ENCODE data around the gene INPPL1. TPM values are rescaled to one million over a fixed set of nuclear protein-coding genes. Genes with fewer than 3 reads are reported as not detected.

INPPL1 gene
- total RNA-seq, 1 experiment from 2014 or later = 105 TPM

DNA sequence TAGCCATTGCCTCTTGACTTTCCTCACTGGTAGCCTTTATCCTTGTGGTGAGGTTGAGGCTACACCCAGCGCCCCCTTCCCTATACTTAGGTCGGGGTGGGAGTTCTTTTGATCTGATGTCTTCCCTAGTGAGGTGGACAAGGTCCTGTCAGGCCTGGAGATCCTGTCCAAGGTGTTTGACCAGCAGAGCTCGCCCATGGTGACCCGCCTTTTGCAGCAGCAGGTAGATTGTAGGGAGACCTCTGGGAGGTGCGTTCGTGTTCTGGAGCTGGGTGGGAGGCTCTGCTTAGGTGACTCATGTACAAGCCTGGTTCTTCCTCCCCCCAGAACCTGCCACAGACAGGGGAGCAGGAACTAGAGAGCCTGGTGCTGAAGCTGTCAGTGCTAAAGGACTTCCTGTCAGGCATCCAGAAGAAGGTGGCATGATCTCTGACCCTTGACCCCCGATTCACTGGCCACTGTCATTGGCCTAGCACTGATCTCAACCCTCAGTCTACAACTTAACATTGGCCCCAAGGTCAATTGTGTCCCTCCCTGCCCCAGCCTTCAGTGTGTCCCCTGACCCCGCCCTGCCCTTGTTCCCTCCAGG, 4.9 kb downstream of the INPPL1 start:
- no peak for DNase-seq (ENCODE audit: low read depth, low spot score)
- in situ Hi-C loops (cut with HindIII; ENCODE audit: low pct_unique_long_range_greater_than_20kb, low sequenced_read_pairs) = no loop called here

DNA sequence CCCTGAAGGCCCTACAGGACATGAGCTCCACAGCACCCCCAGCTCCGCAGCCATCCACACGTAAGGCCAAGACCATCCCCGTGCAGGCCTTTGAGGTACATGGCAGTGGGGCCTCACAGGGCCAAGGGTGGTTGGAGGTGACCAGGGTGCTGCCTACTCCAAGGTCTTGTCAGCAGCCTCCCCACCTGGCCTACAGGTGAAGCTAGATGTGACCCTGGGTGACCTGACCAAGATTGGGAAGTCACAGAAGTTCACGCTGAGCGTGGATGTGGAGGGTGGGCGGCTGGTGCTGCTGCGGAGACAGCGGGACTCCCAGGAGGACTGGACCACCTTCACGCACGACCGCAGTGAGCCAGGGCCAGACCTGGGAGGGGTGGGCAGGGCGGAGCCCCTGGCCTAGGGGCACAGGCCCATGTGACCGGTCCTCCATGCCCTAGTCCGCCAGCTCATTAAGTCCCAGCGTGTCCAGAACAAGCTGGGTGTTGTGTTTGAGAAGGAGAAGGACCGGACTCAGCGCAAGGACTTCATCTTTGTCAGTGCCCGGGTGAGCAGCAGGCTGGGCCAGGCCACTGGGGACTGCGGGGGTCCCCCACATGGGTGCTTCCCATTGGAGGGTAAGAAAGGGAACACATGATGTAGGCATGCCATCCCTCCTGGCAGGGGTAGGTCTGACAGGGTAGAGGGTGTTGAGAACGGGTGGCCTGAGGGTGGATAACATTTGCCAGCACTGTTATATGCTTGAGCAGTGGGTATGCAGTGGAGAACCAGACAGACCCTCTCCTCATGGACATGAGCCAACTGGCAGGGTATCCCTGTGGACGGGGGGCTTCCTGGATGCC, 5.6 kb downstream of the INPPL1 start:
- DNase-seq (ENCODE audit: low read depth, low spot score) = no peak

DNA sequence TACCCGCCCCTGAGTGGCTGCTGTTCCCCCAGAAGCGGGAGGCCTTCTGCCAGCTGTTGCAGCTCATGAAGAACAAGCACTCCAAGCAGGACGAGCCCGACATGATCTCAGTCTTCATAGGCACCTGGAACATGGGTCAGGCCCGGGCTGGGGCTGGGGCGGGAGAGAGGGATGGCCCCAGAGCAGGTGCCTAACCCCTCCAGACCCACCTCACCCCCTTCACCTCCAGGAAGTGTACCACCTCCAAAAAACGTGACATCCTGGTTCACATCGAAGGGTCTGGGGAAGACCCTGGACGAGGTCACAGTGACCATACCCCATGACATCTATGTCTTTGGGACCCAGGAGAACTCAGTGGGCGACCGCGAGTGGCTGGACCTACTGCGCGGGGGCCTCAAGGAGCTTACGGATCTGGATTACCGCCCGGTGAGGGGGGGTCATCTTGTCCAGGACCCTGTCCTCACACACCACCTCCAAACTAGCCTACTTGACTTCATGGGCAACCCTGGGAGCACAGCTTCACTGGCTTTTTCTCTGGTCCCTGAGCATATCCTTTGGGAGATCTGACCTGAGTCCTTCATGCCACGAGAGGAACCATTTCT, 6.3 kb downstream of the INPPL1 start:
- no peak for DNase-seq (ENCODE audit: low read depth, low spot score)
- in situ Hi-C loops (cut with HindIII; ENCODE audit: low pct_unique_long_range_greater_than_20kb, low sequenced_read_pairs) = no loop called here

More for the DNA sequence above, 5.6 kb downstream of the INPPL1 start:
- in situ Hi-C loops (cut with HindIII; ENCODE audit: low pct_unique_long_range_greater_than_20kb, low sequenced_read_pairs) = no loop called here

DNA sequence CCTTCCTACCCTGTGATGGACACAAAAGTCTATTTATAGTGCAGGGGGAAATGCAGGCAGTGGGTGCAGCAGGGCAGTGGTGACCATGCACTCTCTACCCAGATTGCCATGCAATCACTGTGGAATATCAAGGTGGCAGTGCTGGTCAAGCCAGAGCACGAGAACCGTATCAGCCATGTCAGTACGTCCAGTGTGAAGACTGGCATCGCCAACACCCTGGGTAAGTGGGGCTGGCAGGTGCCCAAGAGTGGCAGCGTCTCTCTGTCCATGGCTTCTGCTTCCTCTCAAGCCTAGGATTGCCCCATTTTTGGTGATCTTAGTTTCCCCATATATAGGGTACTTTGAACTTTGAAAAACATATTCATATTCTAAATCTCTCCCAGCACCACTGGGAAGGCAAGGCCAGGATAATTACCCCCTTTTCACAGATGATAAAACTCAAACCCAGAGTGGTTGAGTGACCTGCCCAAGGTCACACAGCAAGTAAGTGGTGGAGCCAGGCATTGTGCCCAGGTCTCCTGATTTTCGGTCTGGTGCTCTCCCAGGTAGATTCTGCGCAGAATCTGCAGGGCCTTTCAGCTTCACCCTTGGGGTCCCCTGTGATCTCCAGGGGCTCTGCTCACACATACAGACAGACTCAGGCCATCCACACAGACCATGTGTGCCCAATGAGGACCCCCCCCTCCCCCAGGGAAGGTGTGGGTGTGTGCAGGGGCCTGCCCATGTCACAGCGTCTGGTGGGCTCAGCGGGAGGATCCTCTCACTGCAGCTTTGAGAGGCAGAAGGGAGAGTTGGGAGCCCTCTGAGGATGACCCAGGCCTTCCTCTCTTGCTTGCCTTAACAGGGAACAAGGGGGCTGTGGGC, 7.1 kb downstream of the INPPL1 start:
- no peak for DNase-seq (ENCODE audit: low read depth, low spot score)
- in situ Hi-C loops (cut with HindIII; ENCODE audit: low pct_unique_long_range_greater_than_20kb, low sequenced_read_pairs) = no loop called here

DNA sequence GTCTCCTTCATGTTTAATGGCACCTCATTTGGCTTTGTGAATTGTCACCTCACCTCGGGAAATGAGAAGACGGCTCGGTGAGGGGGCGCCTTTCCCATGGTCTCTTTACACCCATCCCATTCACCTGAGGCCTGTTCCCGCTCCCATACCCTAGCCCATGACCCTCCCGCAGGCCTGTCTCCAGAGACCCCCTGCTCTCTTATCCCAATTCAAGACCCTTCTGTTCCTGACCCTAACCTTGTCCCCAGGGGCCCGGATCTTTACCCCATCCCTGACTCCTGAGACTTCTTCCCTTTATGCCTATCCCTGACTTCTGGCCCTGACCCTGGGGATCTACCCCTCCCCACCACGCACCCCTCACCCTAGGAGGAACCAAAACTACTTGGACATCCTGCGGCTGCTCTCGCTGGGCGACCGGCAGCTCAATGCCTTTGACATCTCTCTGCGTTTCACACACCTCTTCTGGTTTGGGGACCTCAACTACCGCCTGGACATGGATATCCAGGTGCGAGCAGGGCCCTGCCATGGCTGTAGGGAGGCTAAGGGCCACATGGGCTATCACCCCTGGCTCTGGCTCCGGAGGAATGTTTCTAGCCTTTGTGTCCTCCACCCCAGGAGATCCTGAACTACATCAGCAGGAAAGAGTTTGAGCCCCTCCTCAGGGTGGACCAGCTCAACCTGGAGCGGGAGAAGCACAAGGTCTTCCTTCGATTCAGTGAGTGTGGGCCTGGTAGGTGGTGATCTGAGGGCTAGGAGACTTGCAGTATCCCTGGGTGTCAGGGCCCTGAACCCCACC, 7.9 kb downstream of the INPPL1 start:
- no peak for DNase-seq (ENCODE audit: low read depth, low spot score)
- in situ Hi-C loops (cut with HindIII; ENCODE audit: low pct_unique_long_range_greater_than_20kb, low sequenced_read_pairs) = no loop called here

DNA sequence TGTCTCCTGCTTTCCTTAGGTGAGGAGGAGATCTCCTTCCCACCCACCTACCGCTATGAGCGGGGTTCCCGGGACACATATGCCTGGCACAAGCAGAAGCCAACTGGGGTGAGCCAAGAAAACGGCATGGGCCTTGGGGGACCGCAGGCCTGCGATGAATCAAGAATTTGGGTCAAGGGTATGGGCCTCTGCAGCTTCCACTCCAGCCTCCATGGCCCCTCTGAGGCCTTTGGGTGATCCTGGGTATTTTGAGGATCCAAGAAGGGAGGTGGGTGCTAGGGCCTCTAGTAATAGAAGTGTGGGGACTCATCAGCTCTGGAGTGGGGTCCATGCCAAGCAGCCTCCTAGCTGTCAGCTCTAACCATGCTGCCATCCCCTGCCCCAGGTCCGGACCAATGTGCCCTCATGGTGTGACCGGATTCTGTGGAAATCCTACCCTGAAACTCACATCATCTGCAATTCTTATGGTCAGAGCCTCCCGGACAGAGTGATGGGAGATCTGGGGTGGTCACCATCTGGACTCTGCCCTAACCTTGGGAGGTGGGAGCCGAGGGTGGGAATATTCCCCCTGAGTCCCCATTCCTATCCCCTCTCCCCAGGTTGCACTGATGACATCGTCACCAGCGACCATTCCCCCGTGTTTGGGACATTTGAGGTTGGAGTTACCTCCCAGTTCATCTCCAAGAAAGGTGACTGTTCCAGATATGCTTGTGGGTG, 8.6 kb downstream of the INPPL1 start:
- DNase-seq (ENCODE audit: low read depth, low spot score) = no peak
- in situ Hi-C loops (cut with HindIII; ENCODE audit: low pct_unique_long_range_greater_than_20kb, low sequenced_read_pairs) = no loop called here

DNA sequence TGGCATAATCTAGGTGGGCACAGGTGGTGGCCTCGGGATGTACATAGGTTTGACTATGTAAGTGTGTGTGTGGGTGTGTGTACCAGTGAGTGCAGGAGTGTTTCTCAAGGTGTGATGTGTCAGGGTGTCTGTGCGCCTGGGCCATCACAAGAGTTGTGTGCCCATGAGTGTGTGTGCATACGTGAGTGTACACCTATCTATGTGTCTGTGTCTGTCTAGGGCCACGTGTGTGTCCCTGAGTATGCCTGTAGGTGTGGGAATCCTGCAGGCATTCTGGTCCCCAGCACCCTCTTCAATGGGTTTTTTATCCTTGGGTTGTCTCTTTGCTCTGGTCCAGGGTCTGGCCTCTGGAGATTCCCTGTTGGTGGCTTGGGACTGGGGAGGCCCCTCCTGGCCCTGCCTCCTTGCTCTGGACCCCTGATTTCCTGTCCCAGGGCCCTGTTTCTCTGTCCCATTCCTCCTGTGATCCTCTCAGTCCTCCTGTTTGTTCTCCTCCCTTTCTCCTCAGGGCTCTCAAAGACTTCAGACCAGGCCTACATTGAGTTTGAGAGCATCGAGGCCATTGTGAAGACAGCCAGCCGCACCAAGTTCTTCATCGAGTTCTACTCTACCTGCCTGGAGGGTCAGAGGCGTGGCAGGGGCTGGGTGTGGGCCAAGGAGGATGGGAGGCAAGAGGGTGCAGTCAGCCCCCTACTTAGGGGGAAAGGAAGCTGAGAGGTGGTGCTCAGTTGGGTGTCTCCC, 9.4 kb downstream of the INPPL1 start:
- DNase-seq (ENCODE audit: low read depth, low spot score) = no peak
- in situ Hi-C loops (cut with HindIII; ENCODE audit: low pct_unique_long_range_greater_than_20kb, low sequenced_read_pairs) = no loop called here

DNA sequence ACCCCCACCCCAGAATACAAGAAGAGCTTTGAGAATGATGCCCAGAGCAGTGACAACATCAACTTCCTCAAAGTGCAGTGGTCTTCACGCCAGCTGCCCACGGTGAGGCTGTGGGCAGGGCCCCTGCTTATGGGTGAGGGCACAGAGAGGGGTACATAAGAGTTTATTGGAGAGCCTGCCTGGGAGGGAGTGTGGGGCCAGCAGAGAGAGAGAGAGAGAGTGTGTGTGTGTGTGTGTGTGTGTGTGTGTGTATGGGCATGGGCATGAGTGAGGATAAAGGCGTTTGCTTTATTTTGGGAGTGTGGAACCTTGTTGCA, 9.9 kb downstream of the INPPL1 start:
- in situ Hi-C loops (cut with HindIII; ENCODE audit: low pct_unique_long_range_greater_than_20kb, low sequenced_read_pairs) = no loop called here
- DNase-seq (ENCODE audit: low read depth, low spot score) = no peak

DNA sequence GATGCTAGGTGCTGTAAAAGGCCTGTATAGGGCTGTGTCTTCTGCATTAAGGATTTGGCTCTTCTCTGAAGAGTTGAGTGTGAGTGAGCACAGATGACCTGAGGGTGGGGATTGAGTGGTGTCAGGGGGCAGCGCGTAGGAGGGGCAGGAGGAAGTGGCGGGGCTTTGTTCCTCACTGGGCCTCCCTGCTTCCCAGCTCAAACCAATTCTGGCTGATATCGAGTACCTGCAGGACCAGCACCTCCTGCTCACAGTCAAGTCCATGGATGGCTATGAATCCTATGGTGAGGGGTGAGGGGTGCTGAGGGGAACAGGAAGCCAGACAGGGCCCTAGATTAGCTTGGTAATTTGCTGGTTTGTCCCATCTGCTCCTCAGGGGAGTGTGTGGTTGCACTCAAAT, 10.4 kb downstream of the INPPL1 start:
- DNase-seq (ENCODE audit: low read depth, low spot score) = no peak
- in situ Hi-C loops (cut with HindIII; ENCODE audit: low pct_unique_long_range_greater_than_20kb, low sequenced_read_pairs) = no loop called here

DNA sequence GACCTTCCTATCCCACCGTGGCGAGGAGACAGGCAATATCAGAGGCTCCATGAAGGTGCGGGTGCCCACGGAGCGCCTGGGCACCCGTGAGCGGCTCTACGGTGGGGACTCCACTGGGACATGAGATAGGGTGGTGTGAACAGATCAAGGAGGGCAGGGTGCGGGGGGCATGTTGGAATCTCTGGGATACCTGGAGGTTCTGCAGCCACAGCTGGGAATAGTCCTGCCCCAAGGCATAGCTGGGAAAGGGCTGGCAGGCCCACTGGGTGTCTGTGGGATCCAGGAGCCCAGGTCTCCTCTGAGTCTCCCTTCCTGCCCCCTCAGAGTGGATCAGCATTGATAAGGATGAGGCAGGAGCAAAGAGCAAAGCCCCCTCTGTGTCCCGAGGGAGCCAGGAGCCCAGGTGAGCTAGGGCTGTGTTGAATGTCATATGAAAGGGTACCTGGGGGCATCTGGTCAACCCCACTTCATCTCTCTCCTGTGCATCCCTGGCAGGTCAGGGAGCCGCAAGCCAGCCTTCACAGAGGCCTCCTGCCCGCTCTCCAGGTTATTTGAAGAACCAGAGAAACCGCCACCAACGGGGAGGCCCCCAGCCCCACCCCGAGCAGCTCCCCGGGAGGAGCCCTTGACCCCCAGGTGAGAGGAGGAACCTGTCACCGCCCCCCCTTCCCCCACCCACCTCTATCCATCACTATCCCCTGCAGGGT, 10.9 kb downstream of the INPPL1 start:
- in situ Hi-C loops (cut with HindIII; ENCODE audit: low pct_unique_long_range_greater_than_20kb, low sequenced_read_pairs) = no loop called here
- DNase-seq (ENCODE audit: low read depth, low spot score) = no peak

DNA sequence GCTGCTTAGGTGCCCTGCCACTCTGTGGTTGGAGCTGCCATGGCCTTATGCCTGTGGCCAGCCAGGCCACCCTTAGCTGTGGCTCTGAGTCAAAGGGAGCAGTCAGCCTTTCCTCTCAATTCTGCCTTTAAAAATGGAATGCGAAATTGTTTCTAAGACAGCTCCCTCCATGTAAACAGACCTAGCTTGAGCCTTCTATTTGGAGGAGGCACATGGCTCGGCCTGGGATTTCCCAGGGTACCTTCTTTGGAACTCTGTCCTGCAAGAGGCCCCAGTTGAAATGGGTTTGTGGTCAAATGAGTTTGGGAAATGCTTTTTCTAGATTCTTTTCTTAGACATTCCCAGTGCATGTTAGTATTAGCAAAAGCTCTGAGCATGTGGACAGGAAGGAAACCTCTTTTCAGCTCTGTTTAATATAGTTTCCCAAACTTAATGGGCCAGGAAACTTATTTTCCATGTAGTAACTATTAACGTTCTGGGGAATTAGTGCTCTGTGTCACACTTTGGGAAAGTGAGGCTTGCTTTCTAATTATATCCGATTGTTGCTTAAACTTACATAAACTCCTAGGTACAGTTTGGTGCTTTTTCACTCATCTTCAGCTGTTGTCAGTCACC, 11.6 kb downstream of the INPPL1 start:
- in situ Hi-C loops (cut with HindIII; ENCODE audit: low pct_unique_long_range_greater_than_20kb, low sequenced_read_pairs) = no loop called here
- DNase-seq (ENCODE audit: low read depth, low spot score) = no peak

DNA sequence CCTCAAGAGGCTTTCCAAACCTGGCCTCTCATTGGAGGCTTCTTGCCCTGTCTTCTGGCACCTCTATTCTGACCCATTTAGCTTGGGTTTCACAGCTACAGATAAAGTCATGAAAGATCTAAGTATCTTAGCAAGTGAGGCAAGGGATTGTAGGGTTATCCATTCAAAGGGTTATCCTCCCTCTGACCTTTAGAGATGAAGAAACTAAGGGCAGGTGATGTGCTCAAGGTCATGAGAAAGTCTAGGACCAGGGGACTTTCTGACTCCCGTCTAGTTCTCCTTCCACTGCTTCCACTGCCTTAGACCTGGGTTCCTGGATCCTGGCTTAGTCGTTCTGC, 12.2 kb downstream of the INPPL1 start:
- in situ Hi-C loops (cut with HindIII; ENCODE audit: low pct_unique_long_range_greater_than_20kb, low sequenced_read_pairs) = no loop called here
- no peak for DNase-seq (ENCODE audit: low read depth, low spot score)

DNA sequence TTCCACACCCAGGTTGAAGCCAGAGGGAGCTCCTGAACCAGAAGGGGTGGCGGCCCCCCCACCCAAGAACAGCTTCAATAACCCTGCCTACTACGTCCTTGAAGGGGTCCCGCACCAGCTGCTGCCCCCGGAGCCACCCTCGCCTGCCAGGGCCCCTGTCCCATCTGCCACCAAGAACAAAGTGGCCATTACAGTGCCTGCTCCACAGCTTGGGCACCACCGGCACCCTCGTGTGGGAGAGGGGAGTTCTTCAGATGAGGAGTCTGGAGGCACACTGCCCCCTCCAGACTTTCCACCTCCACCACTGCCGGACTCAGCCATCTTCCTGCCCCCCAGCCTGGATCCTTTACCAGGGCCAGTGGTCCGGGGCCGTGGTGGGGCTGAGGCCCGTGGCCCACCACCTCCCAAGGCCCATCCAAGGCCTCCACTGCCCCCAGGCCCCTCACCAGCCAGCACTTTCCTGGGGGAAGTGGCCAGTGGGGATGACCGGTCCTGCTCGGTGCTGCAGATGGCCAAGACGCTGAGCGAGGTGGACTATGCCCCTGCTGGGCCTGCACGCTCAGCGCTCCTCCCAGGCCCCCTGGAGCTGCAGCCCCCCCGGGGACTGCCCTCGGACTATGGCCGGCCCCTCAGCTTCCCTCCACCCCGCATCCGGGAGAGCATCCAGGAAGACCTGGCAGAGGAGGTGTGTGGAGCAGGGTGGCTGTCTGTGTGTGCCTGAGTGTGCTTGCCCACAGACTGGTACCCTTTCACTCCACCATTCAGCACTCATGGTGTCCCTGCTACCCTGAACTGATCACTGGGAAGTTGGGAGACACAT, 12.8 kb downstream of the INPPL1 start:
- DNase-seq (ENCODE audit: low read depth, low spot score) = no peak
- in situ Hi-C loops (cut with HindIII; ENCODE audit: low pct_unique_long_range_greater_than_20kb, low sequenced_read_pairs) = no loop called here

DNA sequence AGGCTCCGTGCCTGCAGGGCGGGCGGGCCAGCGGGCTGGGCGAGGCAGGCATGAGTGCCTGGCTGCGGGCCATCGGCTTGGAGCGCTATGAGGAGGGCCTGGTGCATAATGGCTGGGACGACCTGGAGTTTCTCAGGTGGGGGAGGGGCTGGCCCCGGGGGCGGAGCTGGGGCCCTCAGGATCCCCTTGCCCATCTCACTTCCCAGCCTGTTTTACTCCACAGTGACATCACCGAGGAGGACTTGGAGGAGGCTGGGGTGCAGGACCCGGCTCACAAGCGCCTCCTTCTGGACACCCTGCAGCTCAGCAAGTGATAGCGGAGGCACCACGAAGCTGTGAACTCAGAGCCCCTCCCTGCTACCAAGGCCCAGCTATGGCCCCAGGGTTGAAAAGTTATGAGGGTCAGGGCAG, 13.5 kb downstream of the INPPL1 start:
- peak; percentile 91 for DNase-seq (ENCODE audit: low read depth, low spot score)
- in situ Hi-C loops (cut with HindIII; ENCODE audit: low pct_unique_long_range_greater_than_20kb, low sequenced_read_pairs) = no loop called here

Measured in SK-MEL-5 (cell line).